NB4 (cell line): ENCODE measurements around the gene SPNS2.
A peak's percentile ranks its signal among the peaks of the same experiment; 100 is the strongest.

Source experiments
- DNase-seq: peaks from one replicate; pipeline ENCODE4 v3.0.0; 2010; ENCODE audit warnings: low read depth
- H3K4me3 ChIP-seq: one replicate; pipeline ENCODE4 v1.5.1; 2011; ENCODE audit warnings: mild to moderate bottlenecking, low read depth, low read length, moderate library complexity
- CTCF ChIP-seq: IDR thresholded peaks from one replicate; pipeline ENCODE4 v1.5.1; 2012; ENCODE audit warnings: low read depth, low read length
- MAX ChIP-seq: IDR thresholded peaks from 2 replicates; pipeline ENCODE4 v1.6.1; 2011; ENCODE audit warnings: low read depth, low read length
- MYC ChIP-seq: IDR thresholded peaks from 2 replicates; pipeline ENCODE4 v1.6.1; 2011; ENCODE audit warnings: low read depth, low read length
- POLR2A ChIP-seq: IDR thresholded peaks from 2 replicates; pipeline ENCODE4 v1.6.1; 2011; ENCODE audit warnings: mild to moderate bottlenecking; ENCODE audit not compliant: insufficient read length; ENCODE audit errors: extremely low read depth

The SPNS2 gene

DNA sequence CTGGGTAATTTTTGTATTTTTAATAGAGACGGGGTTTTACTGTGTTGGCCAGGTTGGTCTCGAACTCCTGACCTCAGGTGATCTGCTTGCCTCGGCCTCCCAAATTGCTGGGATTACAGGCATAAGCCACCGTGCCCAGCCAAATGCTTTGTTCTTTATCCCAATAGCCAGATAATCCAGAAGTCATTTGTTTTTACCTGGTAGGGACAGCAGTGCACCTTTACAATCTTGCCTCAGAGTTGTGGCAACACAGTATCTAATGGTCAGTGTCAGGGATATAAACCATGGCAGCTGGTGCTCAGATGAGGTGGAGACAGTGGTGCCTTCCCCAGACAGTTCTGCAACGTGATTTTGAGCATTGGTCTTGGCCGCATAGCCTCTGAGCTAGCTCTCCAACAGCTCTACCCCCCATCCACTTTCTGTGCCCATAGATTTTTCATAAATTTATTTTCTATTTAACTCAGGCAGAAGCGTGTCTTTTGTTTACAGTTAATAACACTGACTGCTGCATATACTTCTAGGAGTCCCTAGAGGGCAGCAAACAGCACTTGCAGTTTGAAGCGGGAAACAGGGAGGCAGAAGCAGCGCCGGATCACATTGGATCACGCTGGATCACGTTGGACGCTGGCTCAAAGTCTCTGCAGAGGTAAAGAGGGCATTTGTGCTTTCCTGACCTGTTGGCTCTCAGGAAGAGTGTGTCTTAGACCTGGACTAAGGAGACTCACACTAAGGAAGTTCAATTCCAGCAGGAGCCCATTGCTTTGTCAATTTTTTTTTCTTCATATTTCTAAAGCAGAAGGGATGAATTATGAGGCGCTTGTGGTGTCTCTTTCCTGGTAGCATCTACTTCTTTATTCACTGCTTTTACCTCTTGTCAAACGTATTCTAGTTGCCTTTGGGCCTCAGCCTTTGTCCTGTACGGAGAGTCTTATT, 66.8 kb downstream of the SPNS2 start:
- TF ChIP-seq POLR2A (no peak), MAX (peak; percentile 54; the same call in 1 of the 2 replicates), CTCF (peak; percentile 53), MYC (no peak)
- H3K4me3 ChIP-seq = no peak overlapping the region
- peak; percentile 79 for DNase-seq

GRCh38 chr17:4566785-4567184, 68.1 kb downstream of the SPNS2 start:
- DNase-seq = peak; percentile 58
- H3K4me3 ChIP-seq = no peak overlapping the region
- no peak for TF ChIP-seq MYC
- peak; percentile 41 for TF ChIP-seq CTCF
- TF ChIP-seq MAX = no peak
- no peak for TF ChIP-seq POLR2A

GRCh38 chr17:4569591-4569990, 70.9 kb downstream of the SPNS2 start:
- no peak for TF ChIP-seq CTCF
- TF ChIP-seq MYC = no peak
- DNase-seq = no peak
- no peak overlapping the region for H3K4me3 ChIP-seq

- TF ChIP-seq CTCF = no peak
- no peak for DNase-seq
- no peak overlapping the region for H3K4me3 ChIP-seq
These were observed 73.5 kb downstream of the SPNS2 start for GRCh38 chr17:4572131-4572530.

GRCh38 chr17:4573115-4573514, 74.4 kb downstream of the SPNS2 start:
- no peak overlapping the region for H3K4me3 ChIP-seq
- no peak for TF ChIP-seq MYC
- TF ChIP-seq CTCF = no peak
- TF ChIP-seq MAX = no peak
- TF ChIP-seq POLR2A = no peak
- DNase-seq = no peak

DNA sequence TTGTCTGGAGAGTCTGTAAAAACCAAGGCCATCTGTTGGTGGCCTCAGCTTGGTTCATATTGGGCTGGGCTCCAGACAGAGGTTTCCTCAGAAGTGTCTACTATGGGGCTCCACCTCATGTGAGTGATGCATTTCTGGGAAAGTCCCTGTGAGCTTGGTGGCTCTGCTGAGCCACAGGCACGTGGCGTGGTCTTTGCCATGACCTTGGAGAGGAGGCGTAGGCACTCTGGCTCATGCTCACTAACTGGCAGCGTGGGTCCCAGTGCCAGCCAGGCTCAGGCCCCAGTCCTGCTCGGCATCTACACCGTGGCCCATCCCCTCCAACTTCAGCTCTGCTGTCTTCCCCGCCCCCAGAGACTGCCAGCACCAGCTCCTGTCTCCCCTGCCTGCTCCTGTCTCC, 75.0 kb downstream of the SPNS2 start:
- DNase-seq = no peak
- TF ChIP-seq MAX (no peak), CTCF (no peak), POLR2A (no peak)
- no peak overlapping the region for H3K4me3 ChIP-seq
